Prostate gland (tissue), 2 donors: ENCODE data around the gene MOB1A.

ENCODE experiments used
- POLR2A ChIP-seq: fragments of 450-650 bp; IDR thresholded peaks from one replicate; pipeline ENCODE4 v1.6.1; 2016; ENCODE audit warnings: antibody characterized with exemption, mild to moderate bottlenecking
- TF ChIP-seq, protein P1 (sequence below), 4 experiments: fragments of 200-600 bp in 2 of 4; fragments of 450-650 bp in 2 of 4; sonication (generic) in 2 of 4; IDR thresholded peaks; 1 replicate in 3 of 4; 2 replicates in 1 of 4; pipeline ENCODE4 v1.5.1; 2016 to 2019; ENCODE audit warnings: antibody characterized with exemption in 4 of 4, mild to moderate bottlenecking in 2 of 4, moderate library complexity in 2 of 4

- TF ChIP-seq, protein P1, sequence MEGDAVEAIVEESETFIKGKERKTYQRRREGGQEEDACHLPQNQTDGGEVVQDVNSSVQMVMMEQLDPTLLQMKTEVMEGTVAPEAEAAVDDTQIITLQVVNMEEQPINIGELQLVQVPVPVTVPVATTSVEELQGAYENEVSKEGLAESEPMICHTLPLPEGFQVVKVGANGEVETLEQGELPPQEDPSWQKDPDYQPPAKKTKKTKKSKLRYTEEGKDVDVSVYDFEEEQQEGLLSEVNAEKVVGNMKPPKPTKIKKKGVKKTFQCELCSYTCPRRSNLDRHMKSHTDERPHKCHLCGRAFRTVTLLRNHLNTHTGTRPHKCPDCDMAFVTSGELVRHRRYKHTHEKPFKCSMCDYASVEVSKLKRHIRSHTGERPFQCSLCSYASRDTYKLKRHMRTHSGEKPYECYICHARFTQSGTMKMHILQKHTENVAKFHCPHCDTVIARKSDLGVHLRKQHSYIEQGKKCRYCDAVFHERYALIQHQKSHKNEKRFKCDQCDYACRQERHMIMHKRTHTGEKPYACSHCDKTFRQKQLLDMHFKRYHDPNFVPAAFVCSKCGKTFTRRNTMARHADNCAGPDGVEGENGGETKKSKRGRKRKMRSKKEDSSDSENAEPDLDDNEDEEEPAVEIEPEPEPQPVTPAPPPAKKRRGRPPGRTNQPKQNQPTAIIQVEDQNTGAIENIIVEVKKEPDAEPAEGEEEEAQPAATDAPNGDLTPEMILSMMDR (IDR thresholded peaks at IDR 0.05) = no peak
- no peak for TF ChIP-seq POLR2A
Measured at GRCh38 chr2:74205113-74205512, 26.4 kb upstream of the MOB1A start.
